Myocyte (in vitro differentiated cells): Measurements from ENCODE around the gene CC2D2A. TPM values are rescaled to one million over a fixed set of nuclear protein-coding genes. Genes with fewer than 3 reads are reported as not detected.

Experiments used
- DNase-seq: peaks from one replicate; pipeline ENCODE4 v3.0.0-alpha.2; 2012; ENCODE audit warnings: low read depth
- polyA plus RNA-seq: library from polyadenylated mRNA; unstranded; fragments of >200 nt; gene quantifications from one replicate; pipeline ENCODE4 v1.2.1, GENCODE V29; 2012; ENCODE audit warnings: missing spikeins
- total RNA-seq: library from RNA; depleted of rRNA; stranded (reverse); fragments of >200 nt; gene quantifications from 2 replicates; pipeline ENCODE4 v1.2.3, GENCODE V29; 2014

The CC2D2A gene
- total RNA-seq = 16.1 and 17.3 TPM in 2 replicates
- 16.1 TPM for polyA plus RNA-seq

DNA sequence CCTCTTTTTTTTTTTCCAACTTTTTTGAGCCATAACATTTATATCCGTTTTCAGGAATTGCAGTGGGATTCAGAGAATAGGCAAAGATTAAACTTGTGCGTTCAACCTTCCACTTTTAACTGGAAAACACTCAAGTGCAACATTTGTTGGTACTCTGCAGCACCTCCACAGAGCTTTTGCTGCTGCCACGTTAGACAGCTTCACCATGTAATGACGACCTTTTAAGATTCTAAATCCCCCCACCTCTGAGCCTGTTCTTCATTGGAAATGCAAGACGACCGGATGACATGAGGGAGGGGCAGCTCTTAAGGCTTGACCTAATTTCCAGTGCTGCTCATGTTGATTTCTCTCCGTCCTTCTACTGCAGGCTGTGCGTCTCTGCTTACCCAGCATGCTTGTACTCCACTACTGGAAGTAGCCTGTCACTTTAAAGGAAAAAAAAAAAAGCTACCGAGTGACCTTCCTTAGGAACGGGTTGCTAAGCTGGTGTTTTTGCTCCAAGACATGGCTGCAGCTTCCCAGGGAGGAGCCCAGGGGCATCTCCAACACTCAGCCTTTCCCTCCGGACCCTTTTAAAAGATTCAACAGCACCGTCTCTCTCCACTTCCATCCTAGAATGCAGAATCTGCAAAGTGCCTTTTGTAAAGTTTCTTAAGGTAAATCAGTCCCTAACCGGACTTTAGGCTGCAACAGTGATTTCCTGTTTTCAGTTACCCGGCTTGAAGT, at the start of gene CC2D2A:
Gene CC2D2A, plus strand, starts transcription at position 481 of the 726 bp plus-strand sequence. CDS start 6,051 bp downstream, outside the sequence.
- peak; percentile 63 for DNase-seq

DNA sequence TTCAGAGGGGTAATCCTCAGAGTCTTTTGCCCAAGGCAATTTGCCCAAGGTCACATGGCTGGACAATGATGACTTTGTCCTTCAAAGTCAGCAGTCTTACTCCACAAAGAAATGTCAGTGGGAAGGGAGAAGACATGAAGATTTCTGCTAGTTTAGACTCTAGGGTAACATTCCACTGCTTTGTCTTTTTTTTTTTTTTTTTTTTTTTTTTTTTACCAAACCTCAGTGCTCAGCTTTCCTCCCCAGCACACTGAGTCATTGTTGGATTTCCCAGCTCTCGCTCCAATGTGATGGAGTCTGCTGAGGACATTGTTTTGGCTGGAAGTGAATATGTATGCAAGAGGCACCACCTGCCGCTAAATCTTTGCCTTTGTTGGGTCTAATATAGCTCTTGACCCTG, 49.0 kb upstream of the CC2D2A start:
- peak; percentile 80 for DNase-seq

DNA sequence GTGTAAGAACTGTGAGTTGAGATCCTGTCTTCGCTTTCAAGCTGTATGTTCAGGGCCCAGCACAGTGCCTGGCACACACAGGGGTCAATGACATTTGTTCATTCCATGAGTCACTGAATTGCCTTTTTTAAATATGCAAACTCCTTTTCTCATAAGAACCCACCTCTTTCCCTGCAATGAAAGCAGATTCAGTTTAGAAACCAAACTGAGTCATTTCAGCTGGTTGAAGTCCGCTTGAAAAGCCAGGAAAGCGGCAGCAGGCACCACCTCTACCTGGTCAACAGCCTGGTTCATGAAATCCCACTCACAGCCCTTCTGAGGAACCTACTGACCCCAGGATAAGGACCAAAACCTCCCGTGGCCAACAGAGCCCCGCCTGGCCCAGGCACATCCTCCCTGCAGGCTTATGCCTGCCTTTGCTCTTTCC, 46.4 kb upstream of the CC2D2A start:
- DNase-seq = no peak

DNA sequence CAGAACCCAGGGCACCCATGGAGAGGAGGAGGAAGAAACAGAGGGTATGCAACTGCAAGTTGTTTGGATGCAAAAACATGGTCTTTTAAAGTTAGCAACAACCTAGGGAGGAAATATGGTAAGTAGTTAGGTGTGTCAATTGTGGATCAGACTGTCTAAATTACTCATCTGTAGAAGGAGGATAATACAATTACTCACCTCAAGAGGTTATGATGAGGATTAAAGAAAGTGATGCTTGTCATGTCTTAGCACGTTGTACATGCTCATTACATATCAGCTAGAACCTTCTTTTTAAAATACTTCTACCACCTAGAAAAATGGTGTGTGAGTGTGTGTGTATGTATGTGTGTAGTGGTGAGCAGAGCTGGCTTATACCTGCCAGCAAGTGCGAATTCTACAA, 44.2 kb upstream of the CC2D2A start:
- no peak for DNase-seq

DNA sequence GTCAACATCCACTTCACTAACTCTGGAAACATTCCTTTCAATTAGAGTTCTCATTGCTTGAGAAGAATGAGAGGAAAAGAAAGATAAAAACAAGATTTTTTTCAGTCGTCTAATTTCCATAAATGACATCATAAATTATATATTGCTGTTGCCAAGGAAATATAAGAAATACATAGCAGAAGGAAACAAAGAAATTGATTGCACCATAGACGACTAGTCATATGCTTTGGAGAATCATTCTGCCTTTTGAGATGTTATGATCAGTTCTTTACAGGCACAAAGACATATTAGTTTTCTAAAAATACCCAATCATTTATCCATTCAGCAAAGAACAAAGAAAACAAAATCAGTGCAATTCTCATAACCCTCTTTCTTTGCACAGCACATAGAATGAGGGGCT, 42.5 kb upstream of the CC2D2A start:
- DNase-seq = no peak

DNA sequence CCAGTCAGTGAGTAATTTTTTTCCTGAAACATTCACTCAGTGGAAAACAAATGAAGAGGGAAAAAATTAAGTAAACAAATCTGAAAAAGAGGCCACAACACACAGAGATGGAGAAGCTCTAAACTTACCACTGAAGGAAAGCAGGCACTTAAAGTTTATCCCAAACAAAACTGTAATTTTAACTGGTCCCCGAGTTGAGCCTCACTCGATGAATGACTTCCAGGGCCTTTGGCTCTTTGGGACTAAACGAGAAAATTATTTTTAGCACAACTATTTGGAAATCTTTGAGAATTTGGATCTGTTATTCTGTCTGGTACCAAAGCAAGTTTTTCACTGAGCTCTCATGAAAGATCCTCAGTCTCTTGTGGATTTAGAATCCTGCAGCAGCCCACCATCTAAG, 42.0 kb upstream of the CC2D2A start, which contains the start of gene C1QTNF7:
Gene C1QTNF7, plus strand, starts transcription at position 333 of the 400 bp plus-strand sequence. CDS start 7,711 bp downstream, outside the sequence.
- no peak for DNase-seq

DNA sequence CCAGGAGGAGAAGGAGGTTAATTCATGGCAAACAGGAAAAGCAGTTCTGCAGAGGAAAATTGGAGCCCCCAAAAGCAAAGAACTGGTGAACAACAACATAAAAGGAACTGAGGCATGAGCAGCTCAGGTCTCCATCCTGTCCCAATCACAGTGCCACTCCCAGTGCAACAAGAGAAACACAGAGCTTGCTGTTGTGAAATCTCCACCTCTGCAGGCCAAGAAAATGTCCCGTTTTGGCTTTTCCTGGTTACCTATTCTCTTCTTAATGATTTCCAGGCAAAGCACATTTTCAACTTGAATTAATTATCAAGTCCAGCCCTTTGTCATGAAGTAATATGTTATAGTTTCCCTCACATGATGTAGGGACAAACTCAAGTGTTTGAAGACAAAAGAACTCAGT, 41.1 kb upstream of the CC2D2A start:
- DNase-seq = no peak

DNA sequence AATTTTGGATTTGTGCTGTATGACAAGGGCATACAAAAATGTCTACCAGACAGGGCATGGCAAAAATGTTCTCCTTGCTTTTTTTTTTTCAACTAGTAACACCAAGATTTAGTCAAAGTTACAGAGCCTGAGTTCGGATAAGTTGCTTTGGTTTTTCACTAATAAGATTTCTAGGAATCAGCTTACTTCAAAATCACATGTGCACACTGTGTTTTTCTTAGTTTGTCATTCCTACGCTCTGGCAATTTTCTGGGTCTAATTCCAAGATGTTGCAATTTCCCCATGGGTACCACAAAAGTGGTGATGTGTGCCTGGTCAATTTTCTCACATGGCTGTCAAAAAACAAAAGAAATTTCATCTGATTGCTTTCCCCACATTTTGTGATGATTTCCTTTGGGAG, 35.6 kb upstream of the CC2D2A start:
- DNase-seq = peak; percentile 53

DNA sequence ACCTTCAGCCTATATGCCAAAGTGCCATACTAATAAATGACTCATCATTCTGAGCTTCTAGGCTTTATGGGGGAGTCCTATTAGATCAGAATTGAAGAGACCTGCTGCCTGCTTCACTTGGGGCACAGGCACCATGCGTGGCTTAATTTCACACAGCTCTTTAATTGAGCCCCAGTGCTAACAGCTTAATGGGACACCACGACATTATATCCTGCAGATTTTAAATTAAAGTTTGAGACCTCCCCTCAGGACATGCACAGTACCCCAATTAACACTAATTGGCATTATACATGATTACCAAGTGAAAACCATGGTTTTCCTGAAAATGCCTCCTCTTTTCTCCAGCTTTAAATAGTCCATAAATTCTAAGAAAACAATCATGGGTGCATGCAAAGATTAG, 35.0 kb upstream of the CC2D2A start:
- no peak for DNase-seq

DNA sequence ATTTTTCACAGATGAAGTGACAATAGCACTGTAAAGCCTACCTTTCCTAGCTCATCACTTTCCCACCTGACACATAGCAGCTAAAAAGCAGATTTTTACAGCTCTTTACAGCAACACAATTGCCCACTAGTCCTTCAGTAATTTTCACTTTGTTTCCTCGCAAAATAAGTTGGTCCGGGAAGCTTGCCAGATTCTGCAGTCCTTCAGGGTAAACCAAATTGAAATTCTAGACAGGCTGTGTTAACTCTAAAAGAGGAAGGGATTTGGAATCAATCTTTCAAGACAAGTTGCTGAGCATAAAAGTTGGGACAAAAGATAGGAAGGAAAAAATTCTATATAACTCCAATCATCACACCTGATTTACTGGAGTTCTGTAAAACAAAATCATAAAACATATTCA, 33.2 kb upstream of the CC2D2A start:
- peak; percentile 68 for DNase-seq

DNA sequence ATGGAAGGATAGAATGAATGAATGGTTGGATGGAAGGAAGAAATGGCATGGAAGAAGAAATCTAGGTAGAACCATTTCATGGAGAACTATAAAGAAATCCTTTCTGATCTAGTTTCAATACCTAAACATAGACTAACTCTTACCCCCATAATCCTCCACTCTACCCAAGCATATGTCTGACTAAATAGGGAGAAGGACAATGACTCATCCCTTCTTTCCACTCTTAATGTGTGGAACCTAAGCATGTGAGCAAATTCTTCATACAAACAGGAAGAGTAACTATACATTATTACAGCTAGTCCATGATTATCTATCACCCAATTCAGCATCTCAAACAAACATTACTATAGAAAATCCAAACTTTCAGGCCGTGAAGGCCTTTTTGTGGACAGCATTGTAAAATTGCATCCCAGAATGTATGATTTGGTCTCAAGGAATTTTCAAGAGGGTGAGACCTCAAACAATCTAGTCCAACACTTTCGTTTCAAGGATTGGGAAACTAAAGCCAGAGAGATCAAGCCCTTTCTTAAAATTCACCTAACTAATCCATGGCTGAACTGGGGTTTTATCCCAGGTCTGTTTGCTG, 30.6 kb upstream of the CC2D2A start:
- DNase-seq = no peak

DNA sequence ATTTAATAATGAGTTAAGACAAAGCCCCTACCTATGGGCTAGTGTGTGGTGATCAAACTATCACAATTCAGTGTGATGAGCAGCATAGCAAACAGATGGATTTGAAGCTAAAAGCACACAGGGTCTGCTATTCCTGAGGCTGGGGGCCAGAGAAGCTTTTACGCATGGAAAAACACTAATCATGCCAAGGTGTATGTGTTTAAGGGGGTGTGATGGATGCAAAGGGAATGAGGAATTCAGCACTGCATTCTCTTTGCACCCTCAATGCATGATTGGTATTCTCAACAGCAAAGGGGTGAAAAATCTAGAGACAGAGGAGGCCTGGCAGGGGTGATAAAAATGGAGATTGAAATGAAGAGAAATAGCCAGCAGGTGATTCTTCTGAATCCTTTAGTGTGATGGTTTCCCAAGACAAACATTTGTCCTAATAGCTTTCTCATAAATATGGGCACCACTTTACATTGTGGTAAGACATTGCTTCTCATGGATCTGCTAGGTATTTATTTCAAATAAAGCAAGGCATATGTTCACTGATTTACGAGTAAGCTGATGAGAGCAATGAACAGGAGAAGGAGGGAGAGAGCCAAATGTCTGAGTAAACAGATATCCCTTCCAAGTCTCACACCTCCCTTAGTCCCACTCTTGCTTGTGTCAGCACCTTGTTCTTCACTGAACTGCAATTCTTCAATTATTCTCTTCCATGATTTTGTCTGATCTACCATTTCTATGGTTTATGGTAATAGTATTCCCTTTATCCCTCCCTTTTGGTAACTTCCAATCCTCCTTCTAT, 26.1 kb upstream of the CC2D2A start:
- no peak for DNase-seq

DNA sequence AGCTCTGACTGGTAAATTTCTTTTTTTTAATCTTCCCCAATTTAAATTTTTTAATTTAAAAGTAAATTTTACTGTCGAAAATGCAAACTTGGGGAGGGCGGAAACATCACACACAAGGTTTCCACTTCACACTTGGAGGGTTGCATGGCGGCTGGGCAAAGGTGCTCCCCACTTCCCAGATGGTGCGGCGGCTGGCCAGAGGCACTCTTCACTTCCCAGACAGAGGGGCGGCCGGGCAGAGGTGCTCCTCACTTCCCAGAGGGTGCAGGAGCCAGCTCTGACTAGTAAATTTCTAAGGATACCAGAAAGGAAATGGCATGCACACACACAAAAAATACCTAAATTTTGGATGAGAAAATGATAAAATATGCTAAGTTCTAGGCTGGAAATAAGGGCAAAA, 25.4 kb upstream of the CC2D2A start:
- DNase-seq = no peak

DNA sequence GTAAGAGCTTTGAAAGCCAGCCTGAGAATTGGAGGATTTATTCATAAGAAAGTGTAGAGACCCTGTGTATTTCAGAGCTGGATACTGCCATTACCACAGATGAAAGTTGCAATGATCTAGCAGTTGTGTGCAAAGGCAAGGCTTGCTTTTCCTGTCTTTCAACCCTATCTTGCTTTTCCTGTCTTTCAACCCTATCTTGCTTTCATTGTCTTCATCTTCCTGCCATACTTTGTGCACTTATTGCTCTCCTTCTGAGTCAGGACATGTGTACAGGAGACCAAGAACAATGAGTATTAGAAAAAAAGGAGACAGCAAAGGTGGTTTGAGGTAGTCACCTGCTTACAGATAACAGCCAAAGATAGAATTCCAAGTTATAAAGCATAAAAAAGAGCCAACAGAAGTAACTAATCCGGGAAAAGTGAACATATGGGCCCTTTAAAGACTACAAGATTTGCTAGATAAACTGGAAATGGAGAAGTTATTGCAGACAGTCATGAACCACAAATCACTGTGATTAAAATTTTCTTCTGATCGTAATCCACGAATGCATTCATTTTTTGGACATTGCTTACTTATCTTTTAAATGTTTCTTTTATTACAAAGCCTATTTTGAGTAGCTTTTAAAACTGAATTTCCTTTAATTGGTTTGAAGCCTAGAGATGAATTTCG, 24.7 kb upstream of the CC2D2A start:
- DNase-seq = no peak

DNA sequence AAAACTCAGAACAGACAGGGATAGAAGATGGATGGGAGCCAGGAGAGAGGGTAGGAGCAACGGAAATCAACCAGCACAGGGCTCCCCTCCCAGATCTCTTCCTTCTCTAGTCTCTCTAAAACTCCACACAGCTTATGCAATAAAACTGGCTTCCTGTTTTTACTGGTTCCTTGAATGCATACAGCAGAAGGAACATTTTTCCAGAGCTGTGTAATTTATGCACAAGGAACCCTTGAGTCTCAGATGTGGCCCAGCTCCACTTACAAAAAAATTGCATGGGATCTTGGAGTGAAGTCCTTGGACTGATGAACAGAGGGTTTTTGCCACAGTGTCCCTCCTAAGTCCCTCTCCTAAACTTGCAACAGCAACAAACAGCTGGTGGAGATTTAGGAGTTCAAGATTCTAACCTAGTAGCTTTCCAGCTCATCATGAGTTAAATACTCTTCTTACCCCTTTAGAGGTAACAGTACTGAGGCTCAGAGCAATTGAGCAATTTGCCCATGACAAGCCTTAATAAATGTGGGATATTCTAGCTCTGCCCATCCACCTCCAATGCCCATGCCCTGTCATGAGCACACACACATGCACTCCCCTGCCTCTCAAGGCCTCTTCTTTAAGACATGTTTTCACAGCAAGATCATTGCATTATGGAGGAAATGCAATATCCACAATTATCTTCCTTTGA, 18.4 kb upstream of the CC2D2A start:
- DNase-seq = no peak

DNA sequence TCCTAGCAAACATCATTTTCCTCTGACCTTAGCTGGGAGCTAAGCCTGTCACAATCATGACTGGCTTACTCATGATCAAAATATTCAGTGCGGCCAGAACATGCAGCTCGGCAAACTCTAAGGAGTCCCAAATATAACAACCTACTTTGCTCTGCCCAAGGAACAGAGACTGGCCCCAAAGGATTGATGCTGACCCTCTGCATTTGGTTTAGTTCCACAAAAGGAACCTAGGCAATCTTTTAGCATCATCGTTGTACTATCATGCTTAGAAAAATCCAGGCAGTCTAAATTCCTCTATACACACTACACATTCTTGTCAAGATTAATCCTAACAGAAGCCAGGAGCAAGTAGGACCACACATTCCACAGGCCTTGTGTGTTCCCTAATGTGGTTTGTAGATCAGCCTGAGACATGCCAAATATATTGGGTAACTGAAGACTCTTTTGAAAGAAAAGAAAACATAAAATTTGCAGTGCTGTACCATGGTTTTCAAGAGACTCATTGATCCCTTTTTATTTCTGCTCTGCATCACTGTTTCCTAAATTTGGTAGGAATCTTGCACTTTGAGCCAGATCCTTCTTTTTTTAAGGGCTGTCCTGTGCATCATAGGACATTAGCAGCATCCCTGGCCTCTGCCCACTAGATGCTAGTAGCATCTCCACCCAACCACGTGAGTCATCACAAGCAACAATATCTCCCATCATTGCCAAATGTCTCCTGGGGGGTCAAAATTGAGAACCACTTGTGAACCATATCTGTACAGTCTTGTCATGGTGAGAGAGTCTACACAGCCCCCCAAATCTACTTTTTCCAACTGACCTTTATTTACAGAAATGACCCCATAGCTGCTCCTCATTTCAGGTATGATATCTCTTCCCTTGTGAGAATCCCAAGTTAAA, 17.6 kb upstream of the CC2D2A start:
- peak; percentile 84 for DNase-seq

DNA sequence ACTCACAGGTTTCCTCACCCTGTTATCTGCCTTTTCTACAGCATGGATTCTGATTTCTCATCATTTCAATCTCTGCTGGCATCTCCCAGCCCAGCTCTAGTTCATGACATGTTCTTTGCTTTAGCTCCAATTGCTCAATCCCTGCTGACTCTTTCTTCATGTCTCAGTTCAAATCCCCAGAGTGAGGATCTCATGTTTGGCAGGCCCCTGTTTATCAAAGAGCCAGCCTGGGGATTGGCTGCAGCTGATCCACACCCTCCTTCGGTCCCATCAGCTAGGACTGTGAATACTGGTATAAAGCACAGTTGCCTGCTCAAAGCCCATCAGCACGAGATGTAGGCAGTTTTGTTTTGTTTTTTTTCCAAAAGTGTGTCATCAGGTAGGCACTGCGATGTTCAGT, 14.4 kb upstream of the CC2D2A start:
- peak; percentile 25 for DNase-seq

DNA sequence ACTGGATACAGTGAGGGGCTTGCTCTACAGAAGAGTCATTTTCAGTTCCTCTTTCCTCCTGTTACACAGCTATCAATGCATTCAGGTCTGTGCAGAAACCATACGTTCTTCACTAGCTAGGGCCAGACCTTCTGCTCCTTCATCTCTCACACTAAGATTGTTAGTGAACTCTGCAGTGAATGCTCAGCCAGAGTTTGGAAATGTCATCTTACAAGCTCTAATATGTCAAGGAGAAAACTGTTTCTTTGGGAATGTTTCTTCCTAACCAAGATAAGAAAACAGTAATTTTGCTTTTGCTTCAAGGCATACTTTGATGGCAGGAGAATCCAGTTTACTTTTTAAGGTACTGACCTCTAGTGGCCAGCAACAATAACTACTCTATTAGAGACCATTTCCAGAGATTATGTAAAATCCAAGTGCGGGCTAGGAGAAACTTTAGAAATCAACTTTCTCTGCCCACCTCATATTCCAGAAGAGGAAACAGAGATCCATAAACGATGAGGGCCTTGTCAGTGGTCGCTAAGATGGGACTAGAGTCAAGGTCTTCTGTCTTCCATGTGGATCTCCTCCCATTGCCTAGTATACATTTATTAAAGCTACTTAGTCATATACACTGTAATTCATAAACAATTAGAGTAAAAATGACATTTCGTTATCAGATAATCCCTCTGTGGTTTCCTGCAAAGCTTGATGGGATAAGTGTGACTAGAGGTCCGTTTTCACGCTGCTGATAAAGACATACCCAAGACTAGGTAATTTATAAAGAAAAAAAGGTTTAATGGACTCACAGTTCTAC, 12.1 kb upstream of the CC2D2A start:
- DNase-seq = peak; percentile 59

DNA sequence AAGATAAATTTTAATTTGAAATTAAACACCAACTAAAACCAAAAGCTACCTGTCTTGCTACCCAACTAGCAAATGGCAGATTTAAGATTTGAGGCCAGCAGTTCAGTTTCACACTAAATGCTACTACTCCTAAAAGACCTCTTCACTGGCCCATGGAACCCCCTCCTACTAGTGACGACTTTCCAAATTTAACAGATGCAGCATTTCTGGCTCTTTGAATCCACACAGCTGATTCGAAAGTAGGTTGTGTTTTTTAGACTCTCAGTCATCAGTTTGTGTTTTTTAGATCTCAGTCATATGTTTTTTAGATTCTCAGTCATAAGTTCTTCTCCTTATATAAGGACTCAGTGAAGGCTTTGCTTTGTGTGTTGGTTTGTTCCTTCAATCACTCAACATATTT, 11.1 kb upstream of the CC2D2A start:
- DNase-seq = no peak
